Transverse colon (tissue), 4 donors: ENCODE data around the gene MBP. TPM values are rescaled to one million over a fixed set of nuclear protein-coding genes. Genes with fewer than 3 reads are reported as not detected.

Experiments used
- DNase-seq: peaks from one replicate; pipeline ENCODE4 v3.0.0-alpha.2; 2019
- H3K27ac ChIP-seq, 4 donors: fragments of 200-600 bp; sonication (generic); 2 replicates each; pipeline ENCODE4 v1.5.1; 2016 to 2018; ENCODE audit warnings: inconsistent platforms in 4 of 4
- H3K27me3 ChIP-seq: fragments of 200-600 bp; sonication (generic); 2 replicates; pipeline ENCODE4 v1.5.1; 2017; ENCODE audit warnings: inconsistent platforms
- H3K36me3 ChIP-seq, 4 donors: fragments of 200-600 bp; sonication (generic); 2 replicates each; pipeline ENCODE4 v1.5.1; 2017 to 2019; ENCODE audit warnings: inconsistent platforms in 4 of 4
- H3K4me1 ChIP-seq, 4 donors: fragments of 200-600 bp; sonication (generic); 2 replicates each; pipeline ENCODE4 v1.5.1; 2017 to 2020; ENCODE audit warnings: inconsistent platforms in 4 of 4
- H3K4me3 ChIP-seq, 4 donors: fragments of 200-600 bp; sonication (generic); 1 replicate in 1 of 4; 2 replicates in 3 of 4; pipeline versions ENCODE4 v1.5.1 to v1.6.1; 2017 to 2019; ENCODE audit warnings: inconsistent platforms in 4 of 4
- H3K9me3 ChIP-seq, 2 donors: fragments of 200-600 bp; sonication (generic); 2 replicates each; pipeline ENCODE4 v1.5.1; 2017 to 2019; ENCODE audit warnings: inconsistent platforms in 2 of 2
- CTCF ChIP-seq, 5 experiments: fragments of 200-600 bp in 3 of 5; fragments of 450-650 bp in 2 of 5; sonication (generic) in 3 of 5; IDR thresholded peaks; 1 replicate in 2 of 5; 2 replicates in 3 of 5; pipeline ENCODE4 v1.5.1; 2016 to 2017; ENCODE audit warnings: antibody characterized with exemption in 5 of 5, inconsistent platforms in 3 of 5, mild to moderate bottlenecking in 2 of 5, moderate library complexity in 1 of 5
- EP300 ChIP-seq: sonication (generic); formaldehyde crosslinking; IDR thresholded peaks from one replicate; pipeline ENCODE4 v1.6.1; 2017; ENCODE audit warnings: antibody characterized with exemption, low read depth
- POLR2A ChIP-seq: fragments of 450-650 bp; IDR thresholded peaks from one replicate; pipeline ENCODE4 v1.6.1; 2016; ENCODE audit warnings: antibody characterized with exemption, mild to moderate bottlenecking, moderate library complexity
- POLR2AphosphoS5 ChIP-seq, 3 donors: sonication (generic); formaldehyde crosslinking; IDR thresholded peaks; one replicate each; pipeline ENCODE4 v1.6.1; 2016; ENCODE audit warnings: antibody characterized with exemption in 3 of 3
- WGBS, 2 donors: methylation state at CpG; one replicate each; pipeline ENCODE4 v1.1.5; 2018; ENCODE audit warnings: low coverage in 1 of 2; 5-methylcytosine and 5-hydroxymethylcytosine counted together
- in situ Hi-C, 4 donors: fragments of 200-750 bp; cut with MboI; loops; one replicate each; pipeline versions ENCODE4 v1.15.0 to v1.15.1; 2017; ENCODE audit warnings: low sequenced_read_pairs in 3 of 4, low pct_ligation_motif_present in 1 of 4, low pct_unique_long_range_greater_than_20kb in 1 of 4
- intact Hi-C: fragments of 100-400 bp; cut with DNase I; formaldehyde crosslinking; loops from one replicate; pipeline ENCODE4 v1.15.1; 2023; ENCODE audit warnings: low total_unique reads
- total RNA-seq, 4 donors: library from RNA; depleted of rRNA; stranded (reverse); fragments of >200 nt; gene quantifications; one replicate each; pipeline ENCODE4 v1.1.0, GENCODE V29; 2016

The MBP gene
- total RNA-seq, 4 donors from 2014 or later = 12.7 to 53.4 (median 41.0) TPM

- Histone ChIP-seq H3K4me3 (no peak overlapping the region), H3K9me3 (no peaks in the 10 kb centered on the region), H3K27ac (no peak overlapping the region), H3K4me1 (no peaks in the 10 kb centered on the region), H3K36me3 (no peaks in the 10 kb centered on the region), H3K27me3 (no peaks in the 10 kb centered on the region)
- in situ Hi-C loops = no loop called here
- WGBS, 2 donors = 74 to 91% methylated on average over 3 to 4 of the region's 4 CpGs
- intact Hi-C loops = no loop called here
- TF ChIP-seq CTCF (IDR thresholded peaks at IDR 0.05) (no peak), POLR2A (no peak), POLR2AphosphoS5 (IDR thresholded peaks at IDR 0.05) (no peak), EP300 (no peak)
- DNase-seq = no peak
Observed at GRCh38 chr18:77157312-77157711, 24.7 kb upstream of the MBP start.

GRCh38 chr18:77155031-77155430, 22.4 kb upstream of the MBP start:
- in situ Hi-C loops = no loop called here
- TF ChIP-seq POLR2AphosphoS5 (IDR thresholded peaks at IDR 0.05) (no peak), CTCF (IDR thresholded peaks at IDR 0.05) (no peak), EP300 (no peak), POLR2A (no peak)
- no peaks in the 10 kb centered on the region for H3K9me3 ChIP-seq
- no peak overlapping the region for H3K4me3 ChIP-seq
- intact Hi-C loops = no loop called here
- H3K27ac ChIP-seq = no peak overlapping the region
- 40 to 89% methylated on average over 2 to 17 of the region's 17 CpGs for WGBS, 2 donors
- DNase-seq = no peak
- no peaks in the 10 kb centered on the region for H3K27me3 ChIP-seq
- no peaks in the 10 kb centered on the region for H3K4me1 ChIP-seq
- no peaks in the 10 kb centered on the region for H3K36me3 ChIP-seq

GRCh38 chr18:77153404-77153803, 20.8 kb upstream of the MBP start:
- in situ Hi-C loops (no loop called here), intact Hi-C loops (no loop called here)
- Histone ChIP-seq H3K9me3 (no peaks in the 10 kb centered on the region), H3K27me3 (no peaks in the 10 kb centered on the region), H3K4me1 (no peaks in the 10 kb centered on the region), H3K4me3 (no peak overlapping the region), H3K36me3 (no peaks in the 10 kb centered on the region), H3K27ac (no peak overlapping the region)
- TF ChIP-seq CTCF (IDR thresholded peaks at IDR 0.05) (no peak), POLR2AphosphoS5 (IDR thresholded peaks at IDR 0.05) (no peak), POLR2A (no peak), EP300 (no peak)
- no peak for DNase-seq
- 89 to 92% methylated on average over 1 to 6 of the region's 6 CpGs for WGBS, 2 donors

- intact Hi-C loops = no loop called here
- 81 to 83% methylated on average over 9 to 22 of the region's 22 CpGs for WGBS, 2 donors
- in situ Hi-C loops = no loop called here
- Histone ChIP-seq H3K4me1 (no peaks in the 10 kb centered on the region), H3K36me3 (no peaks in the 10 kb centered on the region), H3K27me3 (no peaks in the 10 kb centered on the region), H3K9me3 (no peaks in the 10 kb centered on the region), H3K4me3 (no peak overlapping the region), H3K27ac (no peak overlapping the region)
- no peak for TF ChIP-seq POLR2A
- no peak for TF ChIP-seq CTCF (IDR thresholded peaks at IDR 0.05)
- TF ChIP-seq POLR2AphosphoS5 (IDR thresholded peaks at IDR 0.05) = no peak
- TF ChIP-seq EP300 = no peak
- DNase-seq = no peak
Observed at GRCh38 chr18:77151772-77152520, 19.4 kb upstream of the MBP start.
